ENCODE data around the gene TMPRSS12.
"Not testable (repeated sequence)": the region's sequence is repeated elsewhere in the genome, so short reads cannot be mapped to it uniquely, and the experiment has no call there.

TMPRSS12 gene

DNA sequence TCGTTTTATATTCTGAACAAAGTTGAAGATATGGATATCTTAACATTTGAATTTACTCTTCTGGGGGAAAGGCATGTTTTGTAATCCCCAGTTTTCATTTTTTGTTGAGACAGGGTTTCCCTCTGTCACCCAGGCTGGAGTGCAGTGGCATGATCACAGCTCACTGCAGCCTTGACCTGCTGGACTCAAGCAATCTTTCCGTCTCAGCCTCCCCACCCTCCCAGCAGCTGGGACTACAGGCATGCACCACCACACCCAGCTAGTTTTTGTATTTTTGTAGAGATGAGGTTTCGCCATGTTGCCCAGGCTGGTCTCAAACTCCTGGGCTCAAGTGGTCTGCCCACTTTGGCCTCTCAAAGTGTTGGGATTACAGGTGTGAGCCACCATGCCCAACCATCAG is 84.2 kb downstream of the TMPRSS12 start:
- DNase-seq (ENCODE audit: low spot score), result not testable (repeated sequence)

DNA sequence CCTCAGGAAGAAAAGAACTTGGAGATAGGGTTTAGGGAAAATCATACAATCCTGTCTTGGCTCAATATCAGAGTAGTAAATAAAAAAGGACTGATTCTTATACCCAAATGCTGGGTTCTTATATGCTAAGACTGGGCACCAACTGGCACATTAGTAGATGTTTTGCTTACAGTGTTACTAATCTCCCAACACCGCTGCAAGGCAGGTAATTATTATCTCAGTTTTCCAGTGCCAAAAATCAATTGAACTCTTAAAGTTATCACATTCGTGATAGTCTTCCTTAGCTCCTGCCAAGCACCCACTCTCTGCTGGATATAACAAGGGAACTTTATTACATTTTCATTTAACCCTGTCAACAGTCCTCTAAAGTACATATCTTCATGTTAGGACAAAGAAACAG is 84.6 kb downstream of the TMPRSS12 start:
- no peak for DNase-seq (ENCODE audit: low spot score)

DNA sequence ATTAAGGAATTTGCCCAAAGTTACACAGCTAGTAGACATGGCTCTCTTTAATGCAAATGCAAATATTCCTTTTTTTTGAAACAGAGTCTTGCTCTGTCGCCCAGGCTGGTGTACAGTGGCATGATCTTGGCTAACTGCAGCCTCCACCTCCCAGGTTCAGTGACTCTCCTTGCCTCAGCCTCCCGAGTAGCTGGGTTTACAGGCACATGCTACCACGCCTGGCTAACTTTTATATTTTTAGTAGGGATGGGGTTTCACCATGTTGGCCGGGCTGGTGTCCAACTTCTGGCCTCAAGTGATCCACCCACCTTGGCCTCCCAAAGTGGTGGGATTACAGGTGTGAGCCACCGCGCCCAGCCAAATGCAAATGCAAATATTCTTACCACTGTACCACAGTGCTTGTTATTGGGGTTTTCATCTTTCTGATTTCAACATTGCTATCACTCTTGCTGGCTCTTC is 85.1 kb downstream of the TMPRSS12 start:
- no peak for DNase-seq (ENCODE audit: low spot score)

DNA sequence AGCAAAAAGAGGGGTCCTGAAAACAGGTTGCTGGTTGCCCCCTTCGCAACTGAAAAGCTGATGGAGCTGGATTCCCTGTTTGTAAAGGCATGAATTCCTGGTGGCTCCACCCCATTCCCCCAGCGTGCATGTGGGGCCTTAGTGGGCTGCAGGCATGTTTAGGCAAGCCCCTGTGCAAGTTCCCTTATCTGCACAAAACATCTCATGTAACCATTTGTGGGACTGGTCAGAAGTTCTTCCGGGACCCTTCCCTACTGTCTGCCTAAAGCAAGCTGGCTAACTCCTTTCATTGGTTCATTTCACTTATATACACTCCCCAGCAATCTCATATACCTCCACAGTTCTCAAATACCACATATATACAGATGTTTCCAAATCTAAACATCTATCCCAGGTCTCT is 85.7 kb downstream of the TMPRSS12 start:
- no peak for DNase-seq (ENCODE audit: low spot score)

DNA sequence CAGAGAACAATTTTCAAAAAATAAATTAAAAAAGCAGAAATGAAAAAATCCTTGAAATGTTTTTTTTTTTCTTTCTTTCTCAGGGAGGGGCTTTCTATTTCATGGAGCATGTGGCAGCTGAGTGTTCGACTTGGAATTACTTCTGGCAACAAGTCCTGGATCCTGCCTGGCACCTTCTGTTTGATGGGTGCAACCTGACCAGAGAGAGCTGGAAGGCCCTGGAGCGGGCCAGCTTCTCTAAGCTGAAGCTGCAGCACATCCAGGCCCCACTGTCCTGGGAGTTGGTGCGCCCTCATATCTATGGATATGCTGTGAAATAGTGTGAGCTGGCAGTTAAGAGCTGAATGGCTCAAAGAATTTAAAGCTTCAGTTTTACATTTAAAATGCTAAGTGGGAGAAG is 87.1 kb downstream of the TMPRSS12 start:
- DNase-seq (ENCODE audit: low spot score), result no peak

GRCh38 chr12:50930477-50930876 is 87.8 kb downstream of the TMPRSS12 start:
- DNase-seq (ENCODE audit: low spot score), result not testable (repeated sequence)

GRCh38 chr12:50932787-50933280 is 90.1 kb downstream of the TMPRSS12 start:
- no peak for DNase-seq (ENCODE audit: low spot score)

- no peak for DNase-seq (ENCODE audit: low spot score)
Observed at GRCh38 chr12:50933459-50934124, 90.9 kb downstream of the TMPRSS12 start.

- DNase-seq (ENCODE audit: low spot score), result peak; percentile 22
Observed at GRCh38 chr12:50934371-50934851, 91.7 kb downstream of the TMPRSS12 start.

GRCh38 chr12:50934981-50935807 is 92.5 kb downstream of the TMPRSS12 start:
- DNase-seq (ENCODE audit: low spot score), result peak; percentile 49

- DNase-seq (ENCODE audit: low spot score), result no peak
Observed at GRCh38 chr12:50936821-50937530, 94.2 kb downstream of the TMPRSS12 start.
